Gastroesophageal sphincter (tissue), 3 donors: ENCODE measurements around the gene NR5A2.

Experiments used
- EP300 ChIP-seq: sonication (generic); formaldehyde crosslinking; IDR thresholded peaks from one replicate; pipeline ENCODE4 v1.6.1; 2017; ENCODE audit warnings: antibody characterized with exemption, mild to moderate bottlenecking
- TF ChIP-seq, protein P1 (sequence below), 4 experiments: fragments of 200-600 bp in 2 of 4; fragments of 450-650 bp in 2 of 4; sonication (generic) in 1 of 4; IDR thresholded peaks; one replicate each; pipeline ENCODE4 v1.5.1; 2017 to 2019; ENCODE audit warnings: antibody characterized with exemption in 4 of 4, mild to moderate bottlenecking in 2 of 4, moderate library complexity in 2 of 4

DNA sequence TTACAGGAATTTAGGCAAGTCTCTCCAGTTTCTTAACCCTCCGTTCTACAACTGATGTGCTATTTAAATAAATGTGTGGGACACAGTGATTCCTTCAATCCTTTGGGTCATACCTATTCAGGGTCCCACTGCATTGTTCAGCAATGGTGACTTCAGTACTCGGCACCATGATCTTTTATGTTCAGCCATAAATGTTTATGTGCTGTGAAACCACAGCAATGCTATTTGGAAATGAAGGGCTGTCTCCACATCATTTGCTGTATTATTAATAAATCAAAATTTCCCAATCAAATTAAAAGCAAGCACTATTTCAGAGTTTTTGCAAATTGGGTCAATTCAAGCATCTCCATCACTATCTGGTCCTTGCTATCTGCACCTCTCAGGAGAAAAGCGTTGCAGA, 84.8 kb downstream of the NR5A2 start:
- TF ChIP-seq, protein P1, sequence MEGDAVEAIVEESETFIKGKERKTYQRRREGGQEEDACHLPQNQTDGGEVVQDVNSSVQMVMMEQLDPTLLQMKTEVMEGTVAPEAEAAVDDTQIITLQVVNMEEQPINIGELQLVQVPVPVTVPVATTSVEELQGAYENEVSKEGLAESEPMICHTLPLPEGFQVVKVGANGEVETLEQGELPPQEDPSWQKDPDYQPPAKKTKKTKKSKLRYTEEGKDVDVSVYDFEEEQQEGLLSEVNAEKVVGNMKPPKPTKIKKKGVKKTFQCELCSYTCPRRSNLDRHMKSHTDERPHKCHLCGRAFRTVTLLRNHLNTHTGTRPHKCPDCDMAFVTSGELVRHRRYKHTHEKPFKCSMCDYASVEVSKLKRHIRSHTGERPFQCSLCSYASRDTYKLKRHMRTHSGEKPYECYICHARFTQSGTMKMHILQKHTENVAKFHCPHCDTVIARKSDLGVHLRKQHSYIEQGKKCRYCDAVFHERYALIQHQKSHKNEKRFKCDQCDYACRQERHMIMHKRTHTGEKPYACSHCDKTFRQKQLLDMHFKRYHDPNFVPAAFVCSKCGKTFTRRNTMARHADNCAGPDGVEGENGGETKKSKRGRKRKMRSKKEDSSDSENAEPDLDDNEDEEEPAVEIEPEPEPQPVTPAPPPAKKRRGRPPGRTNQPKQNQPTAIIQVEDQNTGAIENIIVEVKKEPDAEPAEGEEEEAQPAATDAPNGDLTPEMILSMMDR (IDR thresholded peaks at IDR 0.05) = no peak
- TF ChIP-seq EP300 = no peak
